OCI-LY7 (cell line): Measurements from ENCODE around the gene SLC16A1. TPM values are rescaled to one million over a fixed set of nuclear protein-coding genes. Genes with fewer than 3 reads are reported as not detected.
A peak's percentile ranks its signal among the peaks of the same experiment; 100 is the strongest.
"Not testable (repeated sequence)": the region's sequence is repeated elsewhere in the genome, so short reads cannot be mapped to it uniquely, and the experiment has no call there.

Source experiments
- BruUV-seq: library from RNA; stranded (reverse); fragments of 400-500 nt; replicated peaks from 2 replicates; lab custom pipeline; 2021; lab: Mats Ljungman, UMichigan
- CTCF ChIA-PET: fragments of 300-600 bp; sonication (Branson Sonifier 250); formaldehyde crosslinking; loops from one replicate; lab custom pipeline; 2022; ENCODE audit warnings: antibody characterized with exemption; ENCODE audit not compliant: unreplicated experiment; lab: Charles Lee
- POLR2A ChIA-PET: fragments of 300-600 bp; sonication (Branson Sonifier 250); formaldehyde crosslinking; loops from one replicate; lab custom pipeline; 2022; ENCODE audit warnings: antibody characterized with exemption; lab: Charles Lee
- DNase-seq: peaks from one replicate; pipeline ENCODE4 v3.0.0-alpha.2; 2015; ENCODE audit warnings: low spot score
- H2AFZ ChIP-seq: fragments of 200-600 bp; sonication (generic), shearing (Covaris generic); 2 replicates; pipeline ENCODE4 v1.6.1; 2014; ENCODE audit warnings: mild to moderate bottlenecking, antibody characterized with exemption, low read length, moderate library complexity
- H3K27ac ChIP-seq: fragments of 200-600 bp; sonication (generic); 2 replicates; pipeline ENCODE4 v1.5.1; 2014; ENCODE audit warnings: mixed run types, low read depth, mild to moderate bottlenecking, moderate library complexity, low read length, inconsistent platforms; ENCODE audit not compliant: poor library complexity, severe bottlenecking
- H3K36me3 ChIP-seq: fragments of 200-600 bp; sonication (generic); 2 replicates; pipeline ENCODE4 v1.6.1; 2014; ENCODE audit warnings: mild to moderate bottlenecking, antibody characterized with exemption, low read length, moderate library complexity, mixed read lengths; ENCODE audit not compliant: insufficient read depth
- H3K4me1 ChIP-seq: fragments of 200-600 bp; sonication (generic); 2 replicates; pipeline ENCODE4 v1.5.1; 2014; ENCODE audit warnings: mild to moderate bottlenecking, low read length; ENCODE audit not compliant: insufficient read depth, poor library complexity, severe bottlenecking
- H3K4me2 ChIP-seq: fragments of 200-600 bp; sonication (generic); 2 replicates; pipeline ENCODE4 v1.6.1; 2014; ENCODE audit warnings: mild to moderate bottlenecking, low read length
- H3K4me3 ChIP-seq: fragments of 200-600 bp; sonication (generic); 2 replicates; pipeline ENCODE4 v1.5.1; 2014; ENCODE audit warnings: mild to moderate bottlenecking, low read depth, low read length; ENCODE audit not compliant: poor library complexity, severe bottlenecking
- H3K79me2 ChIP-seq: fragments of 200-600 bp; sonication (generic); 2 replicates; pipeline ENCODE4 v1.6.1; 2016; ENCODE audit warnings: low read depth, mild to moderate bottlenecking, low read length, moderate library complexity, mixed read lengths; ENCODE audit not compliant: insufficient read depth
- H3K9me2 ChIP-seq: fragments of 200-600 bp; sonication (generic); 2 replicates; pipeline ENCODE4 v1.6.1; 2016; ENCODE audit warnings: mild to moderate bottlenecking, low read length, mixed read lengths; ENCODE audit not compliant: insufficient read depth
- H3K9me3 ChIP-seq: fragments of 200-600 bp; sonication (generic); 2 replicates; pipeline ENCODE4 v1.6.1; 2014; ENCODE audit warnings: mild to moderate bottlenecking, mixed run types, low read length, mixed read lengths
- H4K20me1 ChIP-seq: fragments of 200-600 bp; sonication (generic); 2 replicates; pipeline ENCODE4 v1.6.1; 2014; ENCODE audit warnings: mild to moderate bottlenecking, antibody characterized with exemption, low read length, moderate library complexity, mixed read lengths; ENCODE audit not compliant: insufficient read depth
- EZH2phosphoT487 ChIP-seq: fragments of 200-600 bp; sonication (generic); IDR thresholded peaks from 2 replicates; pipeline ENCODE4 v1.6.1; 2018; ENCODE audit warnings: low read depth, borderline replicate concordance, mild to moderate bottlenecking, mixed run types, antibody characterized with exemption, low read length, moderate library complexity, mixed read lengths
- intact Hi-C: fragments of 100-400 bp; cut with micrococcal nuclease; formaldehyde crosslinking; loops from one replicate; pipeline ENCODE4 v1.10.0; 2022; ENCODE audit not compliant: unreplicated experiment
- total RNA-seq, 2 experiments: library from RNA; depleted of rRNA in 1 of 2; stranded (reverse); fragments of >200 nt in 1 of 2; shearing (Covaris generic) in 1 of 2; gene quantifications; 2 replicates each; pipeline ENCODE4 v1.2.3, GENCODE V29; 2014 to 2022
- TF ChIP-seq, protein P1 (sequence below): fragments of 200-600 bp; sonication (generic); conservative IDR thresholded peaks from 2 replicates; pipeline ENCODE4 v1.5.1; 2014; ENCODE audit warnings: mild to moderate bottlenecking, antibody characterized with exemption, low read length, moderate library complexity, mixed read lengths

SLC16A1 gene
- total RNA-seq, 2 experiments from 2014 or later = 56.1 to 67.8 TPM

- DNase-seq = no peak
- no TSS peak for BruUV-seq
- POLR2A ChIA-PET = no interaction called here
- H3K79me2 ChIP-seq = peaks cover 81% of the 10 kb centered on the region
- no peaks in the 10 kb centered on the region for H3K9me3 ChIP-seq
- H3K36me3 ChIP-seq = peaks cover 69% of the 10 kb centered on the region
- CTCF ChIA-PET = no interaction called here
- H2AFZ ChIP-seq = no peak overlapping the region
- no peaks in the 10 kb centered on the region for H3K9me2 ChIP-seq
- no peak overlapping the region for H3K27ac ChIP-seq
- H3K4me1 ChIP-seq = peaks cover 23% of the 10 kb centered on the region
- no peak overlapping the region for H3K4me3 ChIP-seq
- peak overlapping the region; percentile 88 for H3K4me2 ChIP-seq
- intact Hi-C loops = no loop called here
- peaks cover 14% of the 10 kb centered on the region; the same call in 1 of the 2 replicates for H4K20me1 ChIP-seq
- TF ChIP-seq EZH2phosphoT487 = no peak
- TF ChIP-seq, protein P1, sequence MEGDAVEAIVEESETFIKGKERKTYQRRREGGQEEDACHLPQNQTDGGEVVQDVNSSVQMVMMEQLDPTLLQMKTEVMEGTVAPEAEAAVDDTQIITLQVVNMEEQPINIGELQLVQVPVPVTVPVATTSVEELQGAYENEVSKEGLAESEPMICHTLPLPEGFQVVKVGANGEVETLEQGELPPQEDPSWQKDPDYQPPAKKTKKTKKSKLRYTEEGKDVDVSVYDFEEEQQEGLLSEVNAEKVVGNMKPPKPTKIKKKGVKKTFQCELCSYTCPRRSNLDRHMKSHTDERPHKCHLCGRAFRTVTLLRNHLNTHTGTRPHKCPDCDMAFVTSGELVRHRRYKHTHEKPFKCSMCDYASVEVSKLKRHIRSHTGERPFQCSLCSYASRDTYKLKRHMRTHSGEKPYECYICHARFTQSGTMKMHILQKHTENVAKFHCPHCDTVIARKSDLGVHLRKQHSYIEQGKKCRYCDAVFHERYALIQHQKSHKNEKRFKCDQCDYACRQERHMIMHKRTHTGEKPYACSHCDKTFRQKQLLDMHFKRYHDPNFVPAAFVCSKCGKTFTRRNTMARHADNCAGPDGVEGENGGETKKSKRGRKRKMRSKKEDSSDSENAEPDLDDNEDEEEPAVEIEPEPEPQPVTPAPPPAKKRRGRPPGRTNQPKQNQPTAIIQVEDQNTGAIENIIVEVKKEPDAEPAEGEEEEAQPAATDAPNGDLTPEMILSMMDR = no peak
Observed at GRCh38 chr1:112961072-112961471, 5.1 kb upstream of the SLC16A1 start.

DNA sequence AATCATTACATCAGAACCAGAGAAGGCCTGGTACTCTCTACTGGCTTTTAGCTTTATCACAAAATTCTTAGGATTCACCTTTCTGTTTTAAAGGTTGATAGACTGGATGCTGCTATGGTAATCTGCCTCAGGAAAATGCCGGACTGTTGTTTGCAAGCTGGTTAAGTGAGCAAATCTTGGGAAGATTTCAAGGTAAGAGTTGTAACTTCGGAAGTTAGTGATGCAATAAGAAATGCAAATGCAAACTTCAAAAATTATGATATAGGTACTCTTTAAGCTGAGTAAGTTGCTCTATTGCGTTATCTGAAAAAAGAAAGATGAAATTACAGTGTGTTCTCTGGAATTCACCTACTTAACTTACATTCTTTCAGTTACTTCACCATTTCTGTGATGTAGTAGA is 4.4 kb upstream of the SLC16A1 start:
- Histone ChIP-seq H3K4me2 (peak overlapping the region; percentile 88), H3K9me2 (no peaks in the 10 kb centered on the region), H3K9me3 (no peaks in the 10 kb centered on the region), H3K27ac (peak overlapping the region; percentile 26), H3K79me2 (peaks cover 87% of the 10 kb centered on the region), H3K36me3 (peaks cover 62% of the 10 kb centered on the region), H4K20me1 (peaks cover 14% of the 10 kb centered on the region; the same call in 1 of the 2 replicates), H3K4me3 (peak overlapping the region; percentile 88), H2AFZ (no peak overlapping the region), H3K4me1 (peaks cover 23% of the 10 kb centered on the region)
- CTCF ChIA-PET = no interaction called here
- no TSS peak for BruUV-seq
- POLR2A ChIA-PET = interaction anchor here (0.7 to 1.2 kb wide), 2 partner anchors 13 to 798 kb away, joined by 3 to 4 read pairs; no protein-coding TSS in a partner anchor
- no peak for DNase-seq
- TF ChIP-seq, protein P1 = no peak
- no peak for TF ChIP-seq EZH2phosphoT487
- intact Hi-C loops = no loop called here

DNA sequence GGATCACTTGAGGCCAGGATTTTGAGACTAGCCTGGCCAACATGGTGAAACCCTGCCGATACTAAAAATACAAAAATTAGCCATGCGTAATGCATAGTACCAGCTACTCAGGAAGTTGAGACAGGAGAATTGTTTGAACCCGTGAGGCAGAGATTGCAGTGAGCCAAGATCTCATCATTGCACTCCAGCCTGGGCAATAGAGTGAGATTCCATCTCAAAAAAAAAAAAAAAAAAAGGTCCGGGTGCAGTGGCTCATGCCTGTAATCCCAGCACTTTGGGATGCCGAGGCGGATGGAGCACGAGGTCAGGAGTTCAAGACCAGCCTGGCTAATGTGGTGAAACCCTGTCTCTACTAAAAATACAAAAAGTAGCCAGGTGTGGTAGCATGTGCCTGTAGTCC is 2.2 kb upstream of the SLC16A1 start:
- peaks cover 39% of the 10 kb centered on the region for H3K4me1 ChIP-seq
- not testable (repeated sequence) for H3K9me3 ChIP-seq, DNase-seq, H3K9me2 ChIP-seq, H2AFZ ChIP-seq, BruUV-seq
- POLR2A ChIA-PET = interaction anchor here (0.7 to 2.9 kb wide), 5 partner anchors 9 to 114 kb away, joined by 3 to 13 read pairs (median 6); partner anchors contain the start of gene LRIG2
- intact Hi-C loops = loop anchor here (10.0 kb wide), 3 partner anchors 333 to 987 kb away; partner anchors contain the start of gene CTTNBP2NL
- peak overlapping the region; percentile 88 for H3K4me2 ChIP-seq
- H3K36me3 ChIP-seq = peaks cover 42% of the 10 kb centered on the region
- peaks cover 93% of the 10 kb centered on the region for H3K79me2 ChIP-seq
- peaks cover 31% of the 10 kb centered on the region for H4K20me1 ChIP-seq
- H3K27ac ChIP-seq = peak overlapping the region; percentile 87
- H3K4me3 ChIP-seq = peak overlapping the region; percentile 88
- CTCF ChIA-PET = interaction anchor here (0.7 kb wide), 1 partner anchor 464 kb away, joined by 3 read pairs; no protein-coding TSS in a partner anchor
